HepG2 (cell line): ENCODE measurements around the gene BMPR2.

ENCODE experiments used
- ATF3 ChIP-seq: sonication (generic); formaldehyde crosslinking; IDR thresholded peaks from 2 replicates; pipeline ENCODE4 v1.4.0; 2020; ENCODE audit warnings: missing genetic modification reagents
- CTCF ChIP-seq: sonication (generic); formaldehyde crosslinking; IDR thresholded peaks from 2 replicates; pipeline ENCODE4 v1.5.0; 2020; ENCODE audit warnings: mild to moderate bottlenecking, missing genetic modification reagents, moderate library complexity
- GABPB1 ChIP-seq: IDR thresholded peaks from 2 replicates; pipeline ENCODE4 v1.6.1; 2016; ENCODE audit warnings: mild to moderate bottlenecking, missing genetic modification reagents, moderate library complexity, missing compliant biosample characterization
- JUN ChIP-seq: sonication (generic); formaldehyde crosslinking; IDR thresholded peaks from 2 replicates; pipeline ENCODE4 v1.4.0; 2020; ENCODE audit warnings: mild to moderate bottlenecking, missing genetic modification reagents
- POLR2AphosphoS5 ChIP-seq: IDR thresholded peaks from 2 replicates; pipeline ENCODE4 v1.6.1; 2012; ENCODE audit warnings: low read depth, low read length
- SIN3A ChIP-seq: IDR thresholded peaks from 2 replicates; pipeline ENCODE4 v1.6.1; 2011; ENCODE audit warnings: low read depth, mild to moderate bottlenecking, control low read depth, low read length, borderline replicate concordance
- ZBTB1 ChIP-seq: sonication (generic); formaldehyde crosslinking; IDR thresholded peaks from 2 replicates; pipeline ENCODE4 v1.4.0; 2020; ENCODE audit warnings: missing genetic modification reagents, borderline replicate concordance
- ZNF292 ChIP-seq: sonication (generic); formaldehyde crosslinking; IDR thresholded peaks from 2 replicates; pipeline ENCODE4 v1.8.1; 2022; ENCODE audit warnings: mild to moderate bottlenecking, low read depth, missing genetic modification reagents, borderline replicate concordance
- ZNF672 ChIP-seq: sonication (generic); formaldehyde crosslinking; IDR thresholded peaks from 2 replicates; pipeline ENCODE4 v1.8.1; 2022; ENCODE audit warnings: missing genetic modification reagents

- no peak for TF ChIP-seq CTCF (CRISPR knock-in tag)
- TF ChIP-seq ZNF672, result no peak
- TF ChIP-seq ZBTB1 (CRISPR knock-in tag), result no peak
- TF ChIP-seq GABPB1 (CRISPR knock-in tag), result no peak
- no peak for TF ChIP-seq POLR2AphosphoS5
- no peak for TF ChIP-seq JUN (CRISPR knock-in tag)
- no peak for TF ChIP-seq ATF3
- TF ChIP-seq ZNF292 (CRISPR knock-in tag), result no peak
- TF ChIP-seq SIN3A, result no peak
Observed at GRCh38 chr2:202449344-202449743, 73.2 kb downstream of the BMPR2 start.
